ENCODE measurements around the gene THG1L. TPM values are rescaled to one million over a fixed set of nuclear protein-coding genes. Genes with fewer than 3 reads are reported as not detected.

The THG1L gene
- total RNA-seq, 1 experiment from 2014 or later = 12.3 TPM

GRCh38 chr5:157750320-157750719 lies 19.1 kb downstream of the THG1L start:
- TF ChIP-seq ZNF138 (CRISPR knock-in tag; conservative IDR thresholded peaks at IDR 0.05) (no peak), IRF1 (CRISPR knock-in tag; IDR thresholded peaks at IDR 0.05) (no peak), TEAD1 (CRISPR knock-in tag; IDR thresholded peaks at IDR 0.05) (no peak), HMGA2 (CRISPR knock-in tag; IDR thresholded peaks at IDR 0.05) (no peak), RORB (CRISPR knock-in tag; IDR thresholded peaks at IDR 0.05) (no peak)
- Mint-ChIP-seq H3K27me3 (ENCODE audit: low read depth) (peaks cover 4% of the 10 kb centered on the region), H3K4me1 (peaks cover 6% of the 10 kb centered on the region), H3K9me3 (no peaks in the 10 kb centered on the region), H3K36me3 (0 out of 2 replicates have a peak, but pooled peaks cover 4% of the 10 kb centered on the region), H3K27ac (no peak overlapping the region), H3K4me3 (no peak overlapping the region)
- ChIA-PET POLR2A (no interaction called here), CTCF (interaction anchor here (1.1 kb wide), 1 partner anchor 60 kb away, joined by 3 read pairs; no protein-coding TSS in a partner anchor)
- DNase-seq (ENCODE audit: low spot score) (no peak), ATAC-seq (no peak)

GRCh38 chr5:157756122-157756521 lies 24.9 kb downstream of the THG1L start:
- no peak overlapping the region for H3K27ac Mint-ChIP-seq

More at GRCh38 chr5:157756122-157756521, 24.9 kb downstream of the THG1L start:
- DNase-seq (ENCODE audit: low spot score) = no peak
- Mint-ChIP-seq H3K27me3 (ENCODE audit: low read depth) (no peaks in the 10 kb centered on the region), H3K4me3 (no peak overlapping the region), H3K4me1 (no peaks in the 10 kb centered on the region), H3K9me3 (no peaks in the 10 kb centered on the region), H3K36me3 (0 out of 2 replicates have a peak, but pooled peaks cover 4% of the 10 kb centered on the region)
- ATAC-seq = no peak
- CTCF ChIA-PET = no interaction called here
- POLR2A ChIA-PET = no interaction called here
- TF ChIP-seq ZNF416 (CRISPR knock-in tag; IDR thresholded peaks at IDR 0.05) (no peak), FOXP1 (CRISPR knock-in tag; IDR thresholded peaks at IDR 0.05; ENCODE audit: borderline replicate concordance) (no peak), ZBTB21 (CRISPR knock-in tag; IDR thresholded peaks at IDR 0.05; ENCODE audit: borderline replicate concordance) (no peak), SMAD4 (CRISPR knock-in tag; IDR thresholded peaks at IDR 0.05) (no peak), ESRRA (CRISPR knock-in tag; IDR thresholded peaks at IDR 0.05; ENCODE audit: borderline replicate concordance) (no peak), ZNF281 (CRISPR knock-in tag; IDR thresholded peaks at IDR 0.05) (no peak), ZMAT4 (CRISPR knock-in tag; IDR thresholded peaks at IDR 0.05) (no peak), SOX15 (CRISPR knock-in tag; IDR thresholded peaks at IDR 0.05) (no peak), AFF4 (CRISPR knock-in tag; IDR thresholded peaks at IDR 0.05; ENCODE audit: borderline replicate concordance) (no peak), SMAD3 (CRISPR knock-in tag; IDR thresholded peaks at IDR 0.05; ENCODE audit: borderline replicate concordance) (no peak)

Data from WTC11 (cell line).